ENCODE results near the gene B3GAT1.
"Not testable (repeated sequence)": the region's sequence is repeated elsewhere in the genome, so short reads cannot be mapped to it uniquely, and the experiment has no call there.

B3GAT1 gene, protein sequence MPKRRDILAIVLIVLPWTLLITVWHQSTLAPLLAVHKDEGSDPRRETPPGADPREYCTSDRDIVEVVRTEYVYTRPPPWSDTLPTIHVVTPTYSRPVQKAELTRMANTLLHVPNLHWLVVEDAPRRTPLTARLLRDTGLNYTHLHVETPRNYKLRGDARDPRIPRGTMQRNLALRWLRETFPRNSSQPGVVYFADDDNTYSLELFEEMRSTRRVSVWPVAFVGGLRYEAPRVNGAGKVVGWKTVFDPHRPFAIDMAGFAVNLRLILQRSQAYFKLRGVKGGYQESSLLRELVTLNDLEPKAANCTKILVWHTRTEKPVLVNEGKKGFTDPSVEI

DNA sequence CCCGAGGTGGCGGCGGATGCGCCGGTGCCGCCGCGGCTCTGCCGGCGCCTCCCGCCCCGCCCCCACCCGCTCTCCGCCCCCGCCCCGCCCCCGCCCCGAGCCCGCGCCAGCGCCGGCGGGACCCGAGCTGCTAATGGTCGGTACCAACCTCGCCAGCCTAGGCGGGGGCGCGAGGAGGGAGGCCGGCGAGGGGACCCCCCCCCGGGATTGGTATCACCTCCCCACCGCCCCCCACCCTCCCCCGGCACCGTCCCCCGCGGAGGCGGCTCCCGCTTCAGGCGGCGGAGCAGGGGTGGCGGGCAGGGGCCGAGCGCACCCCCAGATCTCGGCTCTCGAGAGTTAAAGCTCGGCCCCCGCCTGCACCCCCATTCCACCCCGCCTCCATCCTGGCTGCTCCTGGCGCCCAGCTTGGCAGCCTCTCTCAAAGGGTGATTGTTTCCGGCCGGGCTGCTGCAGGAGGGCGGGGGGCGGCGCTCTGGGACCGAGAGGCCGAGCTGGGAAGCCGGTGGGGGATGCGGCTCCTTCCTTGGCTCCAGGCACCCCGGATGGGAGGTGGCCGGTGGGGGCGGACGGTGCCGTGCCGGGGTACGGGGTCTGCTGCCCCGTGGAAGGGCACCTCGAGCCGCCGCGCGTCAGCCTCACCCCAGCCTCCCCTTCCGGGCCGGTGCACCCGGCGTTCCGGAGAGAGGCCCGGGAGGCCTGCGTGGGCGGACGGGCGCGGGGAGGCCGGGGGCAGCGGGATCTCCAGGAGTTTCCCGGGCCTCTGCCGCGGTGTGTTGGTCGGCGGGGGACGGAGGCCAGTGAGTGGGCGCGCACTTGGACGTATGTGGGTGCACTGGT lies at the start of gene B3GAT1:
Gene B3GAT1, minus strand, starts transcription at position 40 of the 840 bp plus-strand sequence. CDS start 24,583 bp downstream, outside the sequence.
- no peak for DNase-seq

DNA sequence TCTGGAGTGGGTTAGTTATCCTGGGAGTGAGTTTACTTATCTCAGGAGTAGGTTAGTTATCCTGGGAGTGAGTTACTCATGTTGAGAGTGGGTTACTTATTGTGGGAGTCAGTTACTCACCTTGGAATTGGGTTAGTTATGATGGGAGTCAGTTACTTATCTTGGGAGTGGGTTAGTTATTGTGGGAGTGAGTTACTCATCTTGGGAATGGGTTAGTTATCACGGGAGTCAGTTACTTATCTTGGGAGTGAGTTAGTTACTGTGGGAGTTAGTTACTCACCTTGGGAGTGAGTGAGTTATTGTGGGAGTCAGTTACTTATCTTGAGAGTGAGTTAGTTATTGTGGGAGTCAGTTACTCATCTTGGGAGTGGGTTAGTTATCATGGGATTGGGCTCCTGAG lies 49.6 kb upstream of the B3GAT1 start:
- DNase-seq, result no peak

DNA sequence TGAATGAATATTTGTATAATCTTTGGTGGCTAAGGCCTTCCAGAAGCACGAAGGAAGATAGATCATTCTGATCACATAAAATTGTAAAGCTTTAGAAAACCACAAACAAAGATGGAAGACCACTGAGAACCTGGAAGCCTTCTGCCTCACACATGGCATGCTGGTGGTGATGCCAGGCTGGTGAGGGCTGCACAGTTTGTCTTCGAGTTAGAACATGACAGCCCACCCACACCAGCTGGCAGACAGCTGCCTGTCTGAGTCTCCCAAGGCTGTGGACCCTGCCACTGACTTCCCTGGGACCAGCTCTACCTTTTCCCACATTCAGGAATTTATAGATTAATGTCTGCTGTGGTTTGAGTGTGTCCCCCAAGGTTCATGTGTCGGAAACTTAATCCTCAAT lies 48.8 kb upstream of the B3GAT1 start:
- no peak for DNase-seq

DNA sequence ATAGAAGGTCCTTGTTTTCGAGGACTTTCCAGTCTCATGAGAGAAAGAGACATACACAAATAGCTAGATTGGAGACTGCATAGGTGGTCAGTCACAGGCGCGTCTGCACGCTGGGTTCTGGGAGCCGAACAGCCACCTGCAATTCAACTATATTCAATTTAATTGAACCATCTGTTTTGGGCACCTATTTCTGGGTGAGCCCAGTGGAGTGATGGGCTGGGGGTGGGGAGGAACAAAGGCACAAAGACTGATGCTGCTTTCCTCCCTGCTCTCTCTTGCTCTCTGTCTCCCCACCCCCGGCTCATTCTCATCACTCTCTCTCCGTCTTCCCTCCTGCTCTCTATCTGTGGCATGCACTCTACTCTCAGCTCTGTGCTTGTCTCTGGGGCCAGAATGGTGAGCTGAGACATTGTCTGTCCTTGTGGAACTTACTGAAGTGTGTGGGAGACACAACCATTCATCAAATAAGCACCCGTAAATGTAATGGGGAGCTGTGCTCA lies 48.1 kb upstream of the B3GAT1 start:
- DNase-seq, result no peak

DNA sequence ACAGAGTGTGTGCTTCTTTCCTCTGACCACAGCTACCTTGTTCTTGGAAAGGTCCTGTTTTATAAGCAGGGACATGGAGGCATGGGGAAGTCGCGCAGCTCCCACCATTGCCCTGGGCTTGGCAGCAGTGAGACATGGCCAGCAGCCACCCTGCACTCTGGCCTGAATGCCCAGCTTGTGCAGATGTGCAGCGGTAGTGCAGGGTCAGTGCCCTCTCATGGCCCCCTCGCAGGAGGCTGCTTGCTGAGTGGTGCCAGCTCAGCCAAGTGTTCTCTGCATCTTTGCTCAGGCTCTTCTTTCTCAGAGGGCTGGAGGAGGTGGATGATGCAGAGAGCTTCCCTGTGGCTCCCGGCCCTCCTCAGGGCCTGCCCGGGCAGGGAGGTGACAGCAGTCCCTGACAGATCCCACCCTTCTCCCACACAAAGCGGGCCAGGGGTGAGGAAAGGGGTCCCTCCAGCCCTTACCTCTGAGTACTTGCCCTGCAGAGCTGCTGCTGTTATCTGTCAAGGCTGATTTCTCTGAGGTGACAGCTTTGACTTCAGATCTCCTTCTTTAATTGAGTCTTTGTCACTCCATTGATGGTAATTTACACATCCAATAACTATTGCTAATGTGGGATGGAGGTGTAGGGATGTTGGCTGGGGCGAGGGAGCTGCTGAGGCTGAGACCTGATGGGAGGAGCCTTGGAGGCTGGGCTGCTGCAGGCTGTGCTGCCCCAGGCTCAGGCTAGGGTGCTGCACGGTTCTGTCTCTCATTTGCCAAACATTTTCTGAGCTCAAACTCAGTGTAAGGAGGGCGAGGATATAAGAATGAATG lies 47.4 kb upstream of the B3GAT1 start:
- no peak for DNase-seq

DNA sequence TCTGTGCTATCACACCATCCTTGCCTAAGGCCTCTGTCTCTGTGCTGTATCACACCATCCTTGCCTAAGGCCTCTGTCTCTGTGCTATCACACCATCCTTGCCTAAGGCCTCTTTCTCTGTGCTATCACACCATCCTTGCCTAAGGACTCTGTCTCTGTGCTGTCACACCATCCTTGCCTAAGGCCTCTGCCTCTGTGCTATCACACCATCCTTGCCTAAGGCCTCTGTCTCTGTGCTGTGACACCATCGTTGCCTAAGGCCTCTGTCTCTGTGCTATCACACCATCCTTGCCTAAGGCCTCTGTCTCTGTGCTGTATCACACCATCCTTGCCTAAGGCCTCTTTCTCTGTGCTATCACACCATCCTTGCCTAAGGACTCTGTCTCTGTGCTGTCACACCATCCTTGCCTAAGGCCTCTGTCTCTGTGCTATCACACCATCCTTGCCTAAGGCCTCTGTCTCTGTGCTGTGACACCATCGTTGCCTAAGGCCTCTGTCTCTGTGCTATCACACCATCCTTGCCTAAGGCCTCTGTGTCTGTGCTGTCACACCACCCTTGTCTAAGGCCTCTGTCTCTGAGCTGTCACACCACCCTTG lies 45.5 kb upstream of the B3GAT1 start:
- not testable (repeated sequence) for DNase-seq

DNA sequence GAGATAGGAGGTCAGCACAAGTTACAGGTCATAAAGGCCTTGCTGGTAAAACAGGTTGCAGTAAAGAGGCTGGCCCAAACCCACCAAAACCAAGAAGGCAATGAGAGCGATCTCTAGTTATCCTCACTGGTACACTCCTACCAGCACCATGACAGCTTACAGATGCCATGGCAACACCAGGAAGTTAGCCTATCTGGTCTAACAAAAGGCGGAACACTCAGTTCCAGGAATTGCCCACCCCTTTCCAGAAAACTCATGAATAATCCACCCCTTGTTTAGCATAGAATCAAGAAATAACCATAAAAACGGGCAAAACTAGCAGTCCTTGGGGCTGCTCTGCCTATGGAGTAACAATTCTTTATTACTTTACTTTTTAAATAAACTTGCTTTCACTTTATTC lies 43.5 kb upstream of the B3GAT1 start:
- no peak for DNase-seq

DNA sequence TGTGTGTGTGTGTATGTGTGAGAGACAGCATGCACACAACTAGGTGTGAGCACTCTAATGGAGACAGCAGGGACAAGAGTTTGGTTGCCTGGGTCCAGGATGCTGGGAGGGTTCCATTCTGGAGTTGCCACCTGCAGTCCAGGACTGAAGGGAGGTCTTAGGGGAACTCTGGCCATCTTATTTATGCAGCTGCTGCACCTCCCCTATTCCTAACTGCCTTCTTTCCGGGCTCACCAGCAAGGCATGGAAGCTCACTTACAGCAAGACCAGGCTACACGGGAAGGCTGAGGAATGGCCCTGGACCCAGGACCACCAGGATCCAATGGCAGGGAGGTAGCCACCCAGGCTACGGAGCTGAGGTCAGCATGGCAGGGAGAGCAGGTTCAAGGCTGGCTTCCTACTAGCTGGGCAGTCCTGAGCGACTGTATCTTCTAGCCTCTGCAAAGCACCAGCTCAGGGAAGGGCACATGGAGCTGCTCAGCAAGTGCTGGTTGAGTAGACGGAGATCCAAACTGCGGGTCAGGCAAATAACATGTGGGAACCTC lies 42.2 kb upstream of the B3GAT1 start:
- DNase-seq, result no peak

DNA sequence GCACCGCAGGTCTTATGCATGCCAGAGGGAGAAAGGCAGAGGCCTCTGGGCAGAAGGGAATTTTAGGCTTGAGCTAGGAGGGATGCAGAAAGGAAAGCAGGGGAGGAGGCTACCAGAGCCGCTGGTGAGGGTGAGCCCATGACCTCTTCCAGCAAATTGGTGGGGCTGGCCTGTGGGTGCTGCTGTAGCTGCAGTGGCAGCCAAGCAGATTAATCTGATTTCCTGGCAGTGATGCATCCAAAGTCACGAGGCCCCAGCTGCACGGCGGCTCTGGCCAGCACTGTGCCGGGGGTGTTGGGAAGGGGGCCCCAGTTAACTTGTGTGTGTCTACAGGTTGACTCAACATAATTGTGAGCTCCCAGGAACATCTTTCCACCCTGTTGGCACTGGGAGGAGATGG lies 41.4 kb upstream of the B3GAT1 start:
- no peak for DNase-seq

DNA sequence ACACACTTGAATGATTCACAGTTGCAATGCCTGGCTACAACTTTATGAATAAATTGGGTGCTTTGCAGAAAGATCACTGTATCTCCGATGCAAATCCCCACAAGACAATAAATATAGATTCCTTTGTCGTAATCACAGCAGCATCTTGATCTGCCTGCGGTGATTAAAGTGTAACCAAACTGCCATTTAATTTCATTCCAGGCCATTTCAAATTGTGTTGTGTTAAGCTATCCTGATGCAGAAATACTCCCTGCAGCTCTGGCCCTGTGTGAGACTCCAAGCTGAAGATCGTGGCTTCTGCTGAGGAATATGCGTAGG lies 40.8 kb upstream of the B3GAT1 start:
- DNase-seq, result no peak

DNA sequence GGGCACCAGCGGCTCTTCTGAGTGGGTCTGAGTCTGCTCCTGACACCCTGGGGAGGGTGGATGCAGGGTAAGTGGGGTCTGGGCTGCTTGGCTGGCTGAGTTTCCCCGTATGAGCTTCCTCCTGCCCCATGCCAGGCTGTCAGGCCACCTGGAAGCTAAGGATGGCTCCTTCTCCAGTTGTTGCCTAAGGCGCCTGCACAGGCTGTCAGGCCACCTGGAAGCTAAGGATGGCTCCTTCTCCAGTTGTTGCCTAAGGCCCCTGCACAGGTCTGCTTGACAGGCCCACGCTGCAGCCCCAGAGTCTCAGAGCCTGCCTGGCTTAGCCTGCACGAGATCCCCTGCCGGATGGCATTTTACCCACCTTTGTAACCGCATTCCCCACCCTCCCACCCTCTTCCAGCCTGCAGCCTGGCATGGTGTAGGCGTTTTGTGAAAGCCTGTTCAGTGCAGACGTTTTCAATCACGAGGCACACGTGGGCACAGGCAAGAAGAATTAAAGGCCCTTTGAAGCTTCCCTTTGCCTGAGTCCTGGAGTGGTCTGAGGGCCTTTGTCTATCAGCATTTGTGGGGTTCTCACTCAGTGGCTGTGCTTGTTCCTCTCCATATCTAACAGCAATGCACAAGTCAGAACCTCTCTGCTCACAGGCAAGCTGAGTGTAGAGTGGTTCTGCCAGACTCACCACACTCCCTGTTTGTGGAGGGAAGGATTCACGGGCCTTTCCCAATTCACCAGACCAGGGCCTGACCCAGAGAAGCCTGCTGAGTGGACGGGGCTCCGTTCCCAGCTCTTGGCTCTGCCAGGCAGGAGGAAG lies 40.2 kb upstream of the B3GAT1 start:
- no peak for DNase-seq

DNA sequence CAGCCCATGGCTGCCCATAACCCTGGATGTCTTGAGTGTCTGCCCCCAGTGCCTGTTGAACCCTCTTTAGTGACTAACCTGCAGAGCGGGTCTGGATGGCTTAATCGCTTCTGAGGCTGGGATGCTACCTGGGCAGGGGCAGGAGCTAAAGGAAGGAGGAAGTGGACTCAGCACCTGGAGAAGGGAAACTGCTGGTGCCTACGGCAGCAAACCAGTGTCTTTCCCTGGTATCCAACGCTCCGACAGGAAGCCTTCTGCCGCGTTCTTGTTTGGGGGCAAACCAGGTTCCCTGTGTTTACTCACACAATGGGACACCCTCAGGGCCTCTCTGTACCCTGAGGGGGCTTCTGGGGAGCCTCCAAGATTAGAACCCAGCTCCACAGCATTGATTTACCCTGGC lies 38.1 kb upstream of the B3GAT1 start:
- no peak for DNase-seq

DNA sequence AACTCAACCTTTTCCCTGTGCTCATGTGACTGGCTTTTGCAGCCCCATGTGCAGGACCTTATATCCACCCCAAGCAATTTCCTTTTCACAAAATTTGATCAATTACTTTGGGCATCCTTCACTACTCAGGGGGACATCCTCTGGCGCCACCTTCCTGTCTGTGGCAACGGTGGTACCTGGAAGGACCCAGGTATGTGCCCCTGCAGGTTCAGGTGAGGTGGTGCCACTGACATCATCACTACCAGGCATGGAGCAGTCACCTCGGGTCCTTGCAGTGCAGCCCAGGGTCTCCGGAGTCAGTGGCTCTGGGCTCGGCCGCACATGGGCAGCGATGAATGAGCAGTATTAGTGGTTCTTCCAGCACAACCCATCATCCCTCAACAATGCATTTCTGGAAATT lies 37.7 kb upstream of the B3GAT1 start:
- DNase-seq, result no peak

DNA sequence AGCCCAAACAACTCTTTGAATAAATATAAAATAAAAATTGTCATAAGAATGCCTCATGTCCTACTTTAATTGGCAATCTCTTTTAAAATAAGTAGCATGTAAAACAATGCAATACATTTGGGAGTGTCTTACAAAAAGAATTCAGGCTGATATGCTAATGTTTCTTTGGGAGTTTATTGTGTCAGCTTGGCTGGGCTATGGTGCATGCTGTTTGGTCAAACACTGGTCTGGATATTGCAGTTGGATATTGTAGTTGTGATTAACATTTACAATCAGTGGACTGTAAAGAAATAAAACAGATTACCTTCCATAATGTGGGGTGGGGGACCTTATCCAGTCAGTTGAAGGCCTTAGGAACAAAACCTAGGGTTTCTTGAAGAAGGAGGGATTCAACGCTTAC lies 37.0 kb upstream of the B3GAT1 start:
- no peak for DNase-seq

DNA sequence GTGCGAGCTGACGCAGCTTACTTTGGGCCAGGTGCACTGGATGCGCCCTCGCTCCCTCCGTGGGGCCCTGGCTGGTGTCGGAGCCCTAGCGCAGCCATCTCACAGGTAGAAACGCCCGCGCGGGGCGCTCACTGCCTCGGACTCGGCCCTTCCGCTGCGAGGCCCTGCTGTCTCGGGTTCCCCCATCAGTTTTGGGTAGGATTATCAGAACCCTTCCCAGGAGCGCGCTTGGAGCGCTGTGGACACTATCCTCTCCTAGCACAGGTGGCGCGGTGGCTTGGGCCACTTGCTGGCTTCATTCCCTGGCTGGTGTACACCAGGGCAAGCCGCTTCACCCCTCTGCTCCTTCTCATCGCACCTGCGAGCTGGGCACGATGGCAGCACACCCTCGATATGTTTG lies 35.7 kb upstream of the B3GAT1 start:
- DNase-seq, result no peak

DNA sequence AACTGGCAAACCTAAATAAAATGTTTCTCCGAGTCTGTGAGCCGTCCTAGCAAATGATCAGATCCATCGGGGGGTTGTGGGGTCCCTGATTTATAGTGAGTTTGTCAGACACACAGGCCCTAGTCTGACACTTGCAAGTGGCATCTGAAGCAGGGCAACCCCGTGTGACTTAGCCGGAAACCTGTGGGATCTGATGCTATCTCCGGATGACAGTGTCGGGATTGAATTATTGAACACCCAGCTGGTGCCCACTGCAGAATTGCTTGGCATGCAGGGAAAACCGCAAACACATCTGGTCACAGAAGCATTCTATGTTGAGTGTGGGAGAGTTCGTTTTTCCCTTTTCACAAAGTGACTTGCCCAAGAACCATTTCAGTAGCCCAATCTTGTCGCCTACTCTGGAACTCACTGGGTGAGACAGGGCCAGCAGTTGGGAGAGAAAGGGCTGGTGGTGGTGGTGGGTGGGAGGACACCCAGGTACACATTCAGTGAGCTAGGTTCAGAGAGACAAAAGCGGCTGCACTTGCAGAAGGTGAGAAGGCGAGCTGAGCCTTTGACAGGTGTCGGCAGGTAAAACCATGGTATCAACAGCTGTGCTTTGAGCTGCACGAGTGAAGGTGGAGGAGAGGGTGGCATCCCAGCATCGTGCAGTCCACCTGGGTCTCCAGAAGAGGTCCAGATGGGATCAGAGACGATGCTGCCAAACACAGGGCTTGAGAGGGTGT lies 33.7 kb upstream of the B3GAT1 start:
- no peak for DNase-seq

DNA sequence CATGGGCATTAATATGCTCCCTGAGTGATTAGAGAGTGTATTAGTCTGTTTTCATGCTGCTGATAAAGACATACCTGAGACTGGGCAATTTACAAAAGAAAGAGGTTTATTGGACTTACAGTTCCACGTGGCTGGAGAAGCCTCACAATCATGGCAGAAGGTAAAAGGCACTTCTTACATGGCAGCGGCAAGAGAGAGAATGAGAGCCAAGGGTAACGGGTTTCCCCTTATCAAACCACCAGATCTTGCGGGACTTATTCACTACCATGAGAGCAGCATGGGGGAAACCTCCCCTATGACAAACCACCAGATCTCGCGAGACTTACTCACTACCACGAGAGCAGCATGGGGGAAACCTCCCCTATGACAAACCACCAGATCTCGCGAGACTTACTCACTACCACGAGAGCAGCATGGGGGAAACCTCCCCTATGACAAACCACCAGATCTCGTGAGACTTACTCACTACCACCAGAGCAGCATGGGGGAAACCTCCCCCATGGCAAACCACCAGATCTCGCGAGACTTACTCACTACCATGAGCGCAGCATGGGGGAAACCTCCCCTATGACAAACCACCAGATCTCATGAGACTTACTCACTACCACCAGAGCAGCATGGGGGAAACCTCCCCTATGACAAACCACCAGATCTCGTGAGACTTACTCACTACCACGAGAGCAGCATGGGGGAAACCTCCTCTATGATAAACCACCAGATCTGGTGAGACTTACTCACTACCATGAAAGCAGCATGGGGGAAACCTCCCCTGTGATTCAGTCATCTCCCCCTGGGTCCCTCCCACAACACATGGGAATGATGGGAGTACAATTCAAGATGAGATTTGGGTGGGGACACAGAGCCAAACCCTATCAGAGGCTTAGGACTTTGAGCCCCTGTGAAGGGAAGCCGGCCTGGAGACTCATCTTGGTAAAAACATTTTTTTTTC lies 32.4 kb upstream of the B3GAT1 start:
- not testable (repeated sequence) for DNase-seq

DNA sequence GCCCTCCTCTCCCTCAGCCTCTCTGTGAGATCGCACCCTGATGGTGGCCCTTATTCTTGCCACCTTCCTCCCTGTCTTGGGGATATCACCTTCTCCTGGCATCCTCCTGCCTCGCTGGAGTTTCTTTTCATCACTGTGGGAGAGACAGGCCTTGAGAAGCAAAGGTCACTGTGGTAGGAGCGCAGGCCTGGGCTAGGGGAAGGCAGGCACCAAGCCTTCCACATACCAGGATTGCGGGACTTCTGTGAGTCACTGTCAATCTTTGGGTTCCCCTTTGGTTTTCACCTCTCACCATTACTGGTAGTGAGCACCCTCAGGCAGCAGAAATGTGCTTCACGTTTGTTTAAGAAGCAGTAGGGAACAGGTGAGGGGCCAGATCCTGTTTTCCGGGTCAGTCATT lies 31.2 kb upstream of the B3GAT1 start:
- no peak for DNase-seq

DNA sequence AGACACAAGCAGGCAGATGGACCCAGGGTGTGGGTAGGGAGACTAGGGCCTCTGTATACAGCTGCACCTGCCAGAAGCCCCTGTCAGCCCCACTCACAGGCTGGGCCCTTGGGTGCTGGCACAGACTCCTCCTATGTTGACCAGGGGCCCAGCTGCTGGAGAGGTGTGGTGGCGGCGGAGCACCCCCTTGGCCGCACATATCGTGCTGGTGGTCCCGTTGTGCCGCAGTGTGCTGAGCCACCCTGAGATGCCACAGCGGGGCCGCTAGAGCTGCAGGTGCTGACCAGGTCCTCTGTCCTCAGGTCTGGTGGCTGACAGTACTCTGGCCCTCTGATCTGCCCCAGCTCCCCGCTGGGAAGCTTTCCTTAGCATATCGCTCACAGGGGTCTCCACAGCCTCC lies 30.2 kb upstream of the B3GAT1 start:
- no peak for DNase-seq

DNA sequence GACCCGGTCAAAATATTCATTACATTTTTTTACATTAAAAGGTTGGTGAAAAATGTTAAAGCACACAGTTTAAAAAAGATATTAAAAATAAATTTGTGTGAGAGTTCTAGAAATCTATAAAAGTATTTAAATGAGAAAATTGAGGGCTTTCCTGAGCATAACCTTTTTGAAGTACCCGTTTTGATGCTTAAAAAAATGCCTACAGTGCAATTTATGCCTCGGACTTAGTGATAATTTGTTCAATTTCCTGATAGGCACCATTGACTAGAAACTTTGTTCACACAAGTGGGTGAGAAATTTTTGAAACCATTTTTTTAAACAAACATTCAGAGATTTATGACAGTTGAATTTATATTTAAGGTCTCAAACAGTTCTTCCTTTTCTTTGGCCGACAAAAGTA lies 29.7 kb upstream of the B3GAT1 start:
- DNase-seq, result no peak
